Measurements from ENCODE around the gene MGMT.

The MGMT gene

DNA sequence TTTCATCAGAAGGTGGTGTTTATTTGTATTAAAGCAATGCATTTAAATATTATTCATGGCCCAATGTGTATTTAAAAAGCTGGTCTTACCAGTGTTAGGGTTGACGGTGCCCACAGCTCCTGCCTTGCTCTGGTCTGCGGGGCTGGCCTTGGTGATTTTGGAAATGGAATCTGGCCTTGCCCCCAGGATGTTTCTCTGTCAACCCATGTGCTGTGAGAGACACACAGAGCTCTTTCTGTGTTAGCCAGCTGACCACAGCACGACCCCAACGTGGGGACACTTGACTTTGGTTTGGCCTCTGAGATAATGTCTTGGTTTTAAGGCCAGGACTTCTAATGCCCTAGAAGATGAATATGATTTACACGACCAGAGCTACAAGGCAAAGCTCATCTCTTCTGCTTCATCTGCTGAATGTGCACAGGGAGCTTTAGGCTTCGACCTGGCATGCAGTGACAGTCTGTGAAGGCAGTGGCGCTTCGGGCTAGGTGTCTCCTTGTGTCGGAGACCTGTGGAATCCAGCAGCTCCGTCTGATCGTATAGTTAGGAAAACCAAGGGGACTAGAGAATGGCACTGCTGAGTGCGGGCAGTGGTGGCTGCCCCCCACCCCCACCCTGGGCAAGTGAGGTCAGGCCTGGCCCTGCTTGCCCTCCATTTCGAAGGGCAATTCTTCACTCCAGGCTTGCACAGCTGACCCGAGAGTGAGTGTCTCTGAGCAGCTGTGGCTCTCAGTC is 250.9 kb downstream of the MGMT start:
- no peak for DNase-seq

DNA sequence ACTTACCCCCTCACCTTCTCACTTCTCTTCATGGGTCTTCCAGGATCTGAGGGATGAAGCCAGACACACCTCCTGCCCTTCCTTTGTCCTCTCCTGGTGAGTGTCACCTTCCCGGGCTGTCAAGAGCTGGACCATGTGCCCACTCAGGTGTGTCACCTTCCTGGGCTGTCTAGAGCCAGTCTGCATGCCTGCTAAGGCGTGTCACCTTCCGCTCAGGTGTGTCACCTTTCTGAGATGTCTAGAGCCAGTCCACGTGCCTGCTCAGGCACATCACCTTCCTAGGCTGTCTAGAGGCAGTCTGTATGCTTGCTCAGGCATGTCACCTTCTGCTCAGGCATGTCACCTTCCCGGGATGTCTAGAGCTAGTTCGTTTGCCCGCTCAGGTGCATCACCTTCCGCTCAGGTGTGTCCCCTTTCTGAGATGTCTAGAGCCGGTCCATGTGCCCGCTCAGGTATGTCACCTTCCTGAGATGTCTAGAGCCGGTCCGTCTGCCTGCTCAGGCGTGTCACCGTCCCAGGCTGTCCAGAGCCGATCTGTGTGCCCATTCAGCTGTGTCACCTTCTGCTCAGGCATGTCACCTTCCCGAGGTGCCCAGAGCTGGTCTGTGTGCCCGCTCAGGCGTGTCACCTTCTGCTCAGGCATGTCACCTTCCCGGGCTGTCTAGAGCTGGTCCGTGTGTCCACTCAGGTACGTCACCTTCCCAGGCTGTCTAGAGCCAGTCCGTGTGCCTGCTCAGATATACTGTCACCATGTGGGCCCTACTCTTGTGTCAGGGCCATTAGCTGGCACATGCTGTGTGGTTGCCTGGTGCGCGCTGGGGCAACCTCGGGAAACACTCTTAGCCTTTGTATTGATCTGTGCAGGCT is 251.7 kb downstream of the MGMT start:
- DNase-seq, result no peak

GRCh38 chr10:129719415-129719739 is 252.3 kb downstream of the MGMT start:
- DNase-seq, result no peak

- no peak for DNase-seq
Observed at GRCh38 chr10:129719889-129720590, 253.0 kb downstream of the MGMT start.

DNA sequence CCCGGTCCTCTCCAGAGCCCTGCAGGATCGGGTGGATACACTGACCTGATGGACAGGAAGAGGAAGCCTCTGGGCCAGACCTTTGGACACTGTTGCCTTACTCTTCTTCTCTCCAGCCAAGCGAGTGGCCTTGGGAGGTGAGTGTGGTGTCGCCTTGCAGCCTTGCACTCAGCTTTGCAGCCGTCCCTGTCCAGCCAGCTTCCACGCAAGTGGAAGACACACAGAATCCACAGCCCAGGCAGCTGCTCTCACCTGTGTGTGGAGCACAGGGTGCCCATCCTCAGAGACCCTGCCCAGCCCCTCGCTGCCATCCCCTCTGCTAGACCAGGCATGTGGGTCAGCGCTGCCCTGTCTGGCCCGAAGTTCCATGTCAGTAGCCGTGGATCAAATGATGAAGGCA is 258.0 kb downstream of the MGMT start:
- DNase-seq, result no peak

GRCh38 chr10:129725482-129725881 is 258.4 kb downstream of the MGMT start:
- no peak for DNase-seq

GRCh38 chr10:129725890-129726631 is 259.0 kb downstream of the MGMT start:
- no peak for DNase-seq

DNA sequence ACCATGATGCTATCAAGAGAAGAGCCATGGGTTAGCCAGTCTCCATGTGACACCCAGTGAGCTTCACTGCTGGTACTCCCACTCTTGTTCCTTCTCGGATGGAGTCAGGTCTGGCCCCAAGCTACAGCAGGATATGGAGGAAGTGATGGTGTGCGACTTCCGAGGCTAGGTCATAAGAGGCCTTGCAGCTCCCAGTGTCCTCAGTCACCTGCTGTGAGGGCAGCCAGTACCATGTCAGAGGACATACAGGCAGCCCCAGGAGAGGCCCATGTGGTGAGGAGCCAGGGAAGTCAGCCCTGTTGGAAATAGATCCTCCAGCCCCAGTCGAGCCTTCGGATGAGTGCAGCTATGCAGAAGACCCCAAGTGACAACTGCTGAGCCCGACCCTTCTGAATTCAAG is 260.0 kb downstream of the MGMT start:
- no peak for DNase-seq

- no peak for DNase-seq
Observed at GRCh38 chr10:129727495-129727894, 260.5 kb downstream of the MGMT start.

DNA sequence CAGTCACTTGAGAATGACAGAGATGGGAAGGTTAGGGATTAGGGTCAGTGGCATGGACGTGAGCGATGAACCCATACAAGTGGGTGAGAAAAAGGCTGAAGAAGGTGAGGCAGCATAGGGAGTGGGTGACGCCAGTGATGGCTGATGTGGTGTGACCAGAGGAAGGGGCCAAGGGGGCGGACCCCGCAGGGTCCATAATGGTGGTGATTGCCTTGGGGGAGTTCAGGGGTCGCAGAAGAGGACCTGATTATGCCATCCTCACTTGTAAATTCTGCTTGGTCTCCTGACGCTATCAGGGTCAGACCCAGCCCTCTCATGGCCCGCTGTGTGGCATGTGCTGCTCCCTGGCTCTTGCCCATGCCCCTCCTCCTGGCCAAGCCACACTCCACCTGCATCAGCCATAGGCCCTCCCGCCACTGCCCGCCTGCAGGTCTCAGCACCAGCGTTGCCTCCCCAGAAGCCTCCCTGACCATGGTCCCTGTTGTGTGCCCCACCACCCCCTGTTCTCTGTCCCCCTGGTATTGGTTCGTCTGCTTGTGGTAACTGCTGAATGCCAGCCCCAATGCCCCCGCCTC is 261.3 kb downstream of the MGMT start:
- DNase-seq, result no peak

- DNase-seq, result no peak
Observed at GRCh38 chr10:129728905-129729795, 262.1 kb downstream of the MGMT start.

- DNase-seq, result no peak
Observed at GRCh38 chr10:129730272-129730992, 263.4 kb downstream of the MGMT start.

GRCh38 chr10:129730993-129731325 is 263.9 kb downstream of the MGMT start:
- DNase-seq, result no peak

GRCh38 chr10:129740532-129741279 is 273.7 kb downstream of the MGMT start:
- DNase-seq, result no peak

GRCh38 chr10:129741280-129741977 is 274.4 kb downstream of the MGMT start:
- DNase-seq, result no peak

DNA sequence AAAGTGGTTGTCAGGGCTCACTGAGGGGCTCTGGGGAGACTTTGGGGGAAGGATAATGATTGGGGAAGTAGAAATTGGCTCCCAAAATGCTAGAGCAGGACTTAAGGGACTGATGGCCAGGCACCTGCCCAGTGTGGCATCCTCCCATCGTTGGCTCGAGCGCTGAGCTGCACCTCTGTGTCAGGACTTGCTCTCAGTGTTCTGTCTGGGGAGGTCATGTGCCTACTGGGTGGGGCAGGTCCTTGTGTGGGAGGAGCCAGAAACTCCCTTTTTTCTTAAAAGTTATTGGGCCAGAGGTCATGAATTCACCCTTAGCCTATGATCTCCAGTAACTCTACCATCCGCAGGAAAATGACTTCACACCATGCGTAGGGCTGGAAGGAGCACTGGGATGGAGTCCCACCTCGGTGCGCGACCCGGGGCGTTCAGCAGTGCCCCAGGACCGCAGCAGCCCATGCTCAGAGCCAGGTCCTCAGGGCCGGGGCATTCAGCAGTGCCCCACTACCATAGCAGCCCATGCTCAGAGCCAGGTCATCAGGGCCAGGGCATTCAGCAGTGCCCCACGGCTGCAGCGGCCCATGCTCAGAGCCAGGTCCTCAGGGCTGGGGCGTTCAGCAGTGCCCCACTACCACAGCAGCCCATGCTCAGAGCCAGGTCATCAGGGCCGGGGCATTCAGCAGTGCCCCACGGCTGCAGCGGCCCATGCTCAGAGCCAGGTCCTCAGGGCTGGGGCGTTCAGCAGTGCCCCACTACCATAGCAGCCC is 275.1 kb downstream of the MGMT start:
- no peak for DNase-seq

DNA sequence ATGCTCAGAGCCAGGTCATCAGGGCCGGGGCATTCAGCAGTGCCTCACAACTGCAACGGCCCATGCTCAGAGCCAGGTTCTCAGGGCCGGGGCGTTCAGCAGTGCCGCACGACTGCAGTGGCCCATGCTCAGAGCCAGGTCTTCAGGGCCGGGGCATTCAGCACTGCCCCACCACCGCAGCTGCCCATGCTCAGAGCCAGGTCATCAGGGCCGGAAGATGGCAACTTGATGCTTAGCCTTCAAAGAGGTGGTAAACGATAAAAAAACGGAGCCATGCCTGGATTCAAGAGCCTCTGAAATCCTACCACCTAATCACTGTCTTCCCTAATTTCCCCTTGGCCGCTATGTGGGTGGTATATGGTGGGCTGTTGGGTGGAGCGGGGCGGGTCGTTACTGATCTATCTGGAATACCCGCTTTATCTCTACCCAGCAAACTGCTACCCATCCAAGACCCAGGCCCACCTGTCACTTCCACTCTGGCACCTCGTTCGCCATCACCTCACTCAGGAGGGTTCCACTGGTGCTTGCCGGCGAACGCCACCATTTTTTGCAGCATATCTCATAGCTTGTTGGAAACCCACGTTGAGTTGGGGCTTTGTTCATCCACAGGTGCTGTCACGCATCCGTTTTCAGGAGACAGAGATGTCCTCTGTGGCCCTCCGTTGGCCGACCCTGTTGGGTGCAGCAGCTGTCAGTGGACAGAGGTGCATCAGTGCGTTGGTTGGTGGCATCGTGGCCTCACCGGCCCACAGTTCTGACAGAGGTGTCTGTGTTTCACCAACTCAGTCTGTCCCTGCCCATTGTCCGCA is 275.9 kb downstream of the MGMT start:
- no peak for DNase-seq

- no peak for DNase-seq
Observed at GRCh38 chr10:129743738-129744133, 276.7 kb downstream of the MGMT start.
